Fibroblast of lung (primary cell): Measurements from ENCODE around the gene WBP2NL.

Experiments used
- CTCF ChIP-seq, 2 donors: IDR thresholded peaks in 1 of 2; conservative IDR thresholded peaks in 1 of 2; 1 replicate in 1 of 2; 2 replicates in 1 of 2; pipeline ENCODE4 v1.5.1; 2011 to 2012; ENCODE audit warnings: low read length in 2 of 2, control low read depth in 1 of 2, inconsistent platforms in 1 of 2, low read depth in 1 of 2, mild to moderate bottlenecking in 1 of 2
- EZH2 ChIP-seq: IDR thresholded peaks from 2 replicates; pipeline ENCODE4 v1.5.1; 2012; ENCODE audit warnings: low read length, control low read depth, mild to moderate bottlenecking; ENCODE audit errors: missing control alignments

GRCh38 chr22:42016111-42016510, 17.5 kb downstream of the WBP2NL start:
- no peak for TF ChIP-seq CTCF (conservative IDR thresholded peaks at IDR 0.05 in 1 of 2, IDR thresholded peaks at IDR 0.05 in 1 of 2; ENCODE audit: low read depth in 1 of 2, low read length in 2 of 2)
- TF ChIP-seq EZH2, result no peak
